Right lobe of liver (tissue), 6 donors: ENCODE results near the gene CDK14. TPM values are rescaled to one million over a fixed set of nuclear protein-coding genes. Genes with fewer than 3 reads are reported as not detected.

Experiments
- ATAC-seq, 4 donors: fragments of 200-7000 bp; cut with Tn5 transposase; one replicate each; pipeline ENCODE4 v1.9.1; 2020; ENCODE audit warnings: mild to moderate bottlenecking in 4 of 4, moderate library complexity in 4 of 4
- DNase-seq, 3 donors: peaks; one replicate each; pipeline ENCODE4 v3.0.0-alpha.2; 2020
- H3K27ac ChIP-seq, 3 donors: fragments of 200-600 bp; one replicate each; pipeline ENCODE4 v1.8.0; 2022
- H3K27me3 ChIP-seq, 2 donors: fragments of 200-600 bp; one replicate each; pipeline ENCODE4 v1.8.0; 2022
- H3K36me3 ChIP-seq, 4 donors: fragments of 200-600 bp; sonication (generic) in 1 of 4; one replicate each; pipeline versions ENCODE4 v1.5.1 to v1.8.0; 2017 to 2022; ENCODE audit warnings: control low read depth in 1 of 4
- H3K4me1 ChIP-seq, 4 donors: fragments of 200-600 bp; sonication (generic) in 1 of 4; one replicate each; pipeline versions ENCODE4 v1.5.1 to v1.8.0; 2017 to 2022; ENCODE audit warnings: control low read depth in 1 of 4
- H3K4me3 ChIP-seq, 3 donors: fragments of 200-600 bp; one replicate each; pipeline ENCODE4 v1.8.0; 2022
- H3K9me3 ChIP-seq, 4 donors: fragments of 200-600 bp; sonication (generic) in 1 of 4; one replicate each; pipeline versions ENCODE4 v1.5.1 to v1.8.0; 2017 to 2022; ENCODE audit warnings: control low read depth in 1 of 4
- CTCF ChIP-seq, 4 donors: fragments of 200-600 bp in 3 of 4; fragments of 450-650 bp in 1 of 4; IDR thresholded peaks; one replicate each; pipeline versions ENCODE4 v1.5.1 to v1.8.0; 2016 to 2022; ENCODE audit warnings: antibody characterized with exemption in 4 of 4, mild to moderate bottlenecking in 2 of 4
- POLR2A ChIP-seq: fragments of 450-650 bp; IDR thresholded peaks from one replicate; pipeline ENCODE4 v1.6.1; 2017; ENCODE audit warnings: antibody characterized with exemption, mild to moderate bottlenecking
- WGBS: methylation state at CpG from one replicate; pipeline ENCODE4 v1.1.6; 2018; ENCODE audit warnings: low coverage, low lambda C conversion rate; ENCODE audit not compliant: insufficient coverage; ENCODE audit errors: missing lambda C conversion rate; 5-methylcytosine and 5-hydroxymethylcytosine counted together
- intact Hi-C, 2 donors: fragments of 100-400 bp; cut with DNase I; formaldehyde crosslinking; loops; one replicate each; pipeline versions ENCODE4 v1.11.2 to v1.14.1; 2022
- total RNA-seq, 6 experiments: library from RNA; depleted of rRNA in 2 of 6; stranded (reverse); fragments of >200 nt in 2 of 6; fragmentation: NEBNext Ultra II Directional in 3 of 6; extraction: Animal tissue kit (Norgen Biotek cat#: 25700) in 3 of 6; gene quantifications; one replicate each; pipeline versions ENCODE4 v1.1.0 to v1.2.4, GENCODE V29; 2016 to 2023
- donor health status: DM: no; HTN: yes; CAD: no.
- donor health status: DM: no; HTN: no; CAD: no.
- donor health status: DM: no; HTN: no; CAD: no.
- donor health status: DM: no; HTN: yes; CAD: no.
- donor health status: DM: no; HTN: yes; CAD: no.

The CDK14 gene
- total RNA-seq, 6 experiments from 2014 or later: 12.6 to 28.7 (median 17.9) TPM

- H3K9me3 ChIP-seq: no peaks in the 10 kb centered on the region
- TF ChIP-seq CTCF (IDR thresholded peaks at IDR 0.05): no peak
- no peak for TF ChIP-seq POLR2A
- H3K4me1 ChIP-seq: no peaks in the 10 kb centered on the region
- ATAC-seq (no peak), DNase-seq (no peak)
- H3K27ac ChIP-seq: no peak overlapping the region
- H3K27me3 ChIP-seq: no peaks in the 10 kb centered on the region
- 90% methylated on average over 3 of the region's 3 CpGs for WGBS
- H3K36me3 ChIP-seq: no peaks in the 10 kb centered on the region
- intact Hi-C loops: no loop called here
- H3K4me3 ChIP-seq: no peak overlapping the region
These were observed 553.5 kb downstream of the CDK14 start for GRCh38 chr7:91149341-91150246.

- 67% methylated on average over 4 of the region's 4 CpGs for WGBS
- TF ChIP-seq CTCF (IDR thresholded peaks at IDR 0.05): no peak
- no peak for TF ChIP-seq POLR2A
- no peak overlapping the region for H3K27ac ChIP-seq
- no peaks in the 10 kb centered on the region for H3K4me1 ChIP-seq
- no peaks in the 10 kb centered on the region for H3K9me3 ChIP-seq
- ATAC-seq (no peak), DNase-seq (no peak)
- no peaks in the 10 kb centered on the region for H3K36me3 ChIP-seq
- H3K4me3 ChIP-seq: no peak overlapping the region
- intact Hi-C loops: no loop called here
- H3K27me3 ChIP-seq: no peaks in the 10 kb centered on the region
These were observed 555.8 kb downstream of the CDK14 start for GRCh38 chr7:91151916-91152315.

GRCh38 chr7:91156316-91157185, 560.4 kb downstream of the CDK14 start:
- H3K9me3 ChIP-seq: no peaks in the 10 kb centered on the region
- intact Hi-C loops: no loop called here
- H3K36me3 ChIP-seq: no peaks in the 10 kb centered on the region
- H3K27ac ChIP-seq: no peak overlapping the region
- TF ChIP-seq CTCF (IDR thresholded peaks at IDR 0.05) (no peak), POLR2A (no peak)
- ATAC-seq (no peak), DNase-seq (no peak)
- no peaks in the 10 kb centered on the region for H3K27me3 ChIP-seq
- no peaks in the 10 kb centered on the region for H3K4me1 ChIP-seq
- WGBS: 88% methylated on average over 10 of the region's 10 CpGs
- no peak overlapping the region for H3K4me3 ChIP-seq

- intact Hi-C loops: no loop called here
- no peak for TF ChIP-seq CTCF (IDR thresholded peaks at IDR 0.05)
- no peak for TF ChIP-seq POLR2A
- H3K27me3 ChIP-seq: no peaks in the 10 kb centered on the region
- no peak overlapping the region for H3K4me3 ChIP-seq
- no peaks in the 10 kb centered on the region for H3K4me1 ChIP-seq
- H3K27ac ChIP-seq: no peak overlapping the region
- no peaks in the 10 kb centered on the region for H3K9me3 ChIP-seq
- WGBS: 90% methylated on average over 4 of the region's 6 CpGs
- H3K36me3 ChIP-seq: no peaks in the 10 kb centered on the region
- ATAC-seq (no peak), DNase-seq (no peak)
These were observed 561.6 kb downstream of the CDK14 start for GRCh38 chr7:91157579-91158320.
